IMR-90 (cell line): ENCODE data around the gene VCPKMT. TPM values are rescaled to one million over a fixed set of nuclear protein-coding genes. Genes with fewer than 3 reads are reported as not detected.

Experiments
- ATAC-seq: fragments of 200-7000 bp; cut with Tn5 transposase; 2 replicates; pipeline ENCODE4 v1.9.1; 2020; ENCODE audit warnings: low read depth, mild to moderate bottlenecking, moderate library complexity
- BruUV-seq: library from RNA; stranded (reverse); fragments of 400-500 nt; replicated peaks from 2 replicates; lab custom pipeline; 2021; lab: Mats Ljungman, UMichigan
- CTCF ChIA-PET: fragments of 300-600 bp; formaldehyde crosslinking; extraction: SDS; loops from one replicate; lab custom pipeline; 2021; ENCODE audit warnings: antibody characterized with exemption; lab: Yijun Ruan, JAX
- POLR2A ChIA-PET: fragments of 300-600 bp; sonication (Branson Sonifier 250); formaldehyde crosslinking; loops from one replicate; lab custom pipeline; 2022; ENCODE audit warnings: antibody characterized with exemption; ENCODE audit not compliant: unreplicated experiment; lab: Charles Lee
- DNase-seq: peaks from one replicate; pipeline ENCODE4 v3.0.0; 2013
- H2AFZ ChIP-seq: replicated peaks from 2 replicates; pipeline ENCODE3; 2013; ENCODE audit warnings: low read length, mild to moderate bottlenecking; ENCODE audit not compliant: poor library complexity
- H2AK5ac ChIP-seq: 2 replicates; pipeline ENCODE4 v1.6.1; 2013; ENCODE audit warnings: low read depth, low read length, inconsistent platforms
- H2AK9ac ChIP-seq: replicated peaks from 2 replicates; pipeline ENCODE3; 2013; ENCODE audit warnings: mild to moderate bottlenecking, low read depth, low read length, moderate library complexity; ENCODE audit not compliant: poor library complexity
- H2BK120ac ChIP-seq: 2 replicates; pipeline ENCODE4 v1.6.1; 2013; ENCODE audit warnings: low read depth, low read length, inconsistent platforms
- H2BK15ac ChIP-seq: 3 replicates; pipeline ENCODE4 v1.6.1; 2013; ENCODE audit warnings: low read depth, low read length, inconsistent platforms
- H2BK20ac ChIP-seq: 2 replicates; pipeline ENCODE4 v1.6.1; 2013; ENCODE audit warnings: low read depth, mild to moderate bottlenecking, inconsistent platforms, low read length, moderate library complexity
- H2BK5ac ChIP-seq: 2 replicates; pipeline ENCODE4 v1.6.1; 2013; ENCODE audit warnings: mild to moderate bottlenecking, low read depth, low read length, inconsistent platforms; ENCODE audit not compliant: poor library complexity, severe bottlenecking
- H3K14ac ChIP-seq: replicated peaks from 2 replicates; pipeline ENCODE4 v1.6.1; 2013; ENCODE audit warnings: low read depth, low read length, inconsistent platforms
- H3K18ac ChIP-seq: 2 replicates; pipeline ENCODE4 v1.6.1; 2013; ENCODE audit warnings: low read depth, low read length, control low read depth
- H3K23ac ChIP-seq: 2 replicates; pipeline ENCODE4 v1.6.1; 2013; ENCODE audit warnings: low read depth, low read length, inconsistent platforms
- H3K27ac ChIP-seq: 2 replicates; pipeline ENCODE4 v1.5.1; 2013; ENCODE audit warnings: mild to moderate bottlenecking, control low read depth, low read length; ENCODE audit not compliant: insufficient read depth
- H3K27me3 ChIP-seq: 2 replicates; pipeline ENCODE4 v1.6.1; 2013; ENCODE audit warnings: low read length; ENCODE audit not compliant: control insufficient read depth, insufficient read depth
- H3K36me3 ChIP-seq: 2 replicates; pipeline ENCODE4 v1.6.1; 2013; ENCODE audit warnings: low read length, mixed read lengths; ENCODE audit not compliant: control insufficient read depth, insufficient read depth
- H3K4ac ChIP-seq: 2 replicates; pipeline ENCODE4 v1.6.1; 2013; ENCODE audit warnings: low read depth, low read length, inconsistent platforms
- H3K4me1 ChIP-seq: 2 replicates; pipeline ENCODE4 v1.6.1; 2013; ENCODE audit warnings: low read length, mixed read lengths; ENCODE audit not compliant: control insufficient read depth, insufficient read depth
- H3K4me2 ChIP-seq: 2 replicates; pipeline ENCODE4 v1.6.1; 2013; ENCODE audit warnings: low read depth, mild to moderate bottlenecking, control low read depth, low read length, moderate library complexity
- H3K4me3 ChIP-seq: 2 replicates; pipeline ENCODE4 v1.5.1; 2013; ENCODE audit warnings: low read depth, mild to moderate bottlenecking, control low read depth, low read length, moderate library complexity; ENCODE audit not compliant: insufficient read depth
- H3K56ac ChIP-seq: 2 replicates; pipeline ENCODE4 v1.6.1; 2013; ENCODE audit warnings: low read length, inconsistent platforms; ENCODE audit not compliant: insufficient read depth; ENCODE audit errors: extremely low read depth
- H3K79me1 ChIP-seq, 2 experiments: 2 replicates each; pipeline ENCODE4 v1.6.1; 2013; ENCODE audit warnings: low read length in 2 of 2, inconsistent platforms in 1 of 2, low read depth in 1 of 2
- H3K9ac ChIP-seq: 2 replicates; pipeline ENCODE4 v1.6.1; 2013; ENCODE audit warnings: low read depth, low read length, control low read depth
- H3K9me1 ChIP-seq: 2 replicates; pipeline ENCODE4 v1.6.1; 2013; ENCODE audit warnings: low read length, inconsistent platforms; ENCODE audit not compliant: insufficient read depth
- H3K9me3 ChIP-seq: 2 replicates; pipeline ENCODE4 v1.6.1; 2013; ENCODE audit warnings: low read length; ENCODE audit not compliant: control insufficient read depth, insufficient read depth
- H4K20me1 ChIP-seq: 2 replicates; pipeline ENCODE4 v1.6.1; 2013; ENCODE audit warnings: low read length, inconsistent platforms; ENCODE audit not compliant: insufficient read depth
- H4K5ac ChIP-seq: 2 replicates; pipeline ENCODE4 v1.6.1; 2013; ENCODE audit warnings: mild to moderate bottlenecking, low read depth, low read length, control low read depth
- H4K8ac ChIP-seq, 2 experiments: 2 replicates each; pipeline ENCODE4 v1.6.1; 2013; ENCODE audit warnings: low read depth in 2 of 2, low read length in 2 of 2, control low read depth in 1 of 2, inconsistent platforms in 1 of 2
- H4K91ac ChIP-seq: 2 replicates; pipeline ENCODE4 v1.6.1; 2013; ENCODE audit warnings: low read depth, low read length, inconsistent platforms; ENCODE audit not compliant: insufficient read depth
- CEBPB ChIP-seq: IDR thresholded peaks from 2 replicates; pipeline ENCODE4 v1.6.1; 2012; ENCODE audit warnings: low read depth, low read length, improper control_type of control experiment
- MXI1 ChIP-seq: IDR thresholded peaks from 2 replicates; pipeline ENCODE4 v1.6.1; 2012; ENCODE audit warnings: low read depth, mild to moderate bottlenecking, low read length, moderate library complexity, borderline replicate concordance
- RAD21 ChIP-seq: IDR thresholded peaks from 2 replicates; pipeline ENCODE4 v1.6.1; 2012; ENCODE audit warnings: low read length, improper control_type of control experiment
- WGBS, 2 experiments: methylation state at CpG; one replicate each; pipeline versions ENCODE4 v1.1.5 to v1.1.7; 2013; ENCODE audit warnings: missing lambda C conversion rate in 2 of 2; ENCODE audit not compliant: insufficient read length in 1 of 2; ENCODE audit errors: extremely low coverage in 2 of 2; 5-methylcytosine and 5-hydroxymethylcytosine counted together
- dilution Hi-C: fragments of 300-500 bp; cut with HindIII; formaldehyde crosslinking; loops from one replicate; pipeline ENCODE4 v1.14.3; 2018; ENCODE audit warnings: low sequenced_read_pairs; ENCODE audit not compliant: unreplicated experiment
- in situ Hi-C: fragments of 300-500 bp; cut with MboI; formaldehyde crosslinking; loops from 3 replicates; pipeline ENCODE4 v1.14.3; 2019; ENCODE audit warnings: low sequenced_read_pairs, inconsistent platforms, mixed read lengths
- intact Hi-C: fragments of 100-400 bp; cut with micrococcal nuclease; formaldehyde crosslinking; loops from 2 replicates; pipeline ENCODE4 v1.10.0; 2022
- polyA plus RNA-seq, 3 experiments: library from polyadenylated mRNA; depleted of rRNA; stranded (reverse); fragments of >200 nt; gene quantifications; 2 replicates each; pipeline ENCODE4 v1.2.3, GENCODE V29; 2012; ENCODE audit warnings: low replicate concordance in 1 of 3
- total RNA-seq: library from RNA; depleted of rRNA; stranded (reverse); fragments of >200 nt; gene quantifications from 2 replicates; pipeline ENCODE4 v1.2.3, GENCODE V29; 2012

The VCPKMT gene
- total and polyA plus RNA-seq, 2 of the 4 experiments (the other 2 are of a cell fraction), result 2.5 to 4.7 TPM

- Histone ChIP-seq H4K91ac (no peak overlapping the region), H3K56ac (no peak overlapping the region), H3K9me3 (no peaks in the 10 kb centered on the region), H3K9me1 (peaks cover 9% of the 10 kb centered on the region), H3K9ac (no peak overlapping the region), H3K27ac (no peak overlapping the region), H2AFZ (no peak overlapping the region), H3K4me1 (peaks cover 13% of the 10 kb centered on the region), H3K79me1 (no peaks in the 10 kb centered on the region), H3K36me3 (no peaks in the 10 kb centered on the region), H3K4me3 (no peak overlapping the region), H3K18ac (no peak overlapping the region), H2BK120ac (no peak overlapping the region), H3K4ac (no peak overlapping the region), H2BK5ac (no peak overlapping the region), H2AK9ac (no peak overlapping the region), H3K23ac (no peak overlapping the region), H3K27me3 (no peaks in the 10 kb centered on the region), H4K20me1 (no peaks in the 10 kb centered on the region), H3K4me2 (no peak overlapping the region), H4K8ac (no peak overlapping the region), H2BK20ac (no peak overlapping the region), H4K5ac (no peak overlapping the region), H3K14ac (no peak overlapping the region), H2AK5ac (no peak overlapping the region), H2BK15ac (no peak overlapping the region)
- CTCF ChIA-PET, result no interaction called here
- dilution Hi-C loops, result no loop called here
- in situ Hi-C loops, result no loop called here
- TF ChIP-seq RAD21 (no peak), MXI1 (no peak), CEBPB (no peak)
- intact Hi-C loops, result no loop called here
- BruUV-seq, result no TSS peak
- POLR2A ChIA-PET, result no interaction called here
- DNase-seq (no peak), ATAC-seq (no peak)
- no CpG with 5 or more reads among the region's 2 CpGs for WGBS, 2 experiments
Measured at GRCh38 chr14:50086321-50086711, 30.1 kb downstream of the VCPKMT start.
